GM13976 (cell line): Measurements from ENCODE around the gene TSKU.

Source experiments
- DNase-seq: peaks from one replicate; pipeline ENCODE4 v3.0.0; 2012; ENCODE audit warnings: low spot score
- in situ Hi-C: fragments of 300-500 bp; cut with MboI; formaldehyde crosslinking; loops from one replicate; pipeline ENCODE4 v1.12.0; 2022; ENCODE audit warnings: low sequenced_read_pairs, mixed read lengths, inconsistent platforms; ENCODE audit not compliant: unreplicated experiment
- TF ChIP-seq, protein P1 (sequence below): IDR thresholded peaks from 2 replicates; pipeline ENCODE4 v1.5.1; 2012; ENCODE audit warnings: borderline replicate concordance, mild to moderate bottlenecking; ENCODE audit not compliant: insufficient read depth; ENCODE audit errors: extremely low read depth, missing control alignments, control extremely low read depth

TSKU gene

DNA sequence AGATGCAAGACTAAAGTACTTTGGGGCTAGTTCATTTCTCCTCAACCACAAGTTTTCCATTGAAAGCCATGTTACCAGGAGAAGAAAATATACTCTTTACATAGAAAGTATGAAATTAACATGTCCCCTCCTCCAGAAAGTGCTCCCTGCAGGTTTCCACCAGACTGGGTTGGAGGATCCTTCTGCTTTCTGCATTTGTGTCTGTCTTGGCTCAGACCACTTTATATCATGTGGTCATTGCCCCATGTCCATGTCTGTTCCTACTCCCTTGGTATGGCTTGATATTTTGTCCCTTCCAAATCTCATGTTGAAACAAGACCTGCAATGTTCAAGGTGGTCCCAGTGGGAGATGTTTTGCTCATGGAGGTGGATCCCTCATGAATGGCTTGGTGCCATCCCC is 49.2 kb downstream of the TSKU start:
- in situ Hi-C loops: no loop called here
- TF ChIP-seq, protein P1, sequence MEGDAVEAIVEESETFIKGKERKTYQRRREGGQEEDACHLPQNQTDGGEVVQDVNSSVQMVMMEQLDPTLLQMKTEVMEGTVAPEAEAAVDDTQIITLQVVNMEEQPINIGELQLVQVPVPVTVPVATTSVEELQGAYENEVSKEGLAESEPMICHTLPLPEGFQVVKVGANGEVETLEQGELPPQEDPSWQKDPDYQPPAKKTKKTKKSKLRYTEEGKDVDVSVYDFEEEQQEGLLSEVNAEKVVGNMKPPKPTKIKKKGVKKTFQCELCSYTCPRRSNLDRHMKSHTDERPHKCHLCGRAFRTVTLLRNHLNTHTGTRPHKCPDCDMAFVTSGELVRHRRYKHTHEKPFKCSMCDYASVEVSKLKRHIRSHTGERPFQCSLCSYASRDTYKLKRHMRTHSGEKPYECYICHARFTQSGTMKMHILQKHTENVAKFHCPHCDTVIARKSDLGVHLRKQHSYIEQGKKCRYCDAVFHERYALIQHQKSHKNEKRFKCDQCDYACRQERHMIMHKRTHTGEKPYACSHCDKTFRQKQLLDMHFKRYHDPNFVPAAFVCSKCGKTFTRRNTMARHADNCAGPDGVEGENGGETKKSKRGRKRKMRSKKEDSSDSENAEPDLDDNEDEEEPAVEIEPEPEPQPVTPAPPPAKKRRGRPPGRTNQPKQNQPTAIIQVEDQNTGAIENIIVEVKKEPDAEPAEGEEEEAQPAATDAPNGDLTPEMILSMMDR: no peak
- DNase-seq: no peak

DNA sequence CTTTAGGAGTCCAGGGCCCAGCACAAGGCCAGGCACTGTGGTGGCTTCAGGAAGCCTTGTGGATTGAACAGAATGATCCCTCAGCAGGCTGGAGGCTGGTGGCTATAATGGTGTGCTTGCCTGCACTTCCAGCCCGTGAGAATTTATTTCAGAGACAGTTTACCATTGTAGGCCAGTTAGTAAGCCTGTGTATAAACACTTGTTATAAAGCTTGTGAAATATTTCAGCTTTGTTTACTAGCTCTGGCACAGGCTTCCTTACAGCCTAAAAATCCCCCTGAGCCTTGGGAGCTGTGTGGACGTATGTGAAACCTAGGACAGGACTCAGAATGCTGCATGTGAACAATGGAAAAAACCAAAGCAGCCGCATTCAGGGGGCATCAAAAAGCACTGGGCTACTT is 51.0 kb downstream of the TSKU start:
- in situ Hi-C loops: no loop called here
- TF ChIP-seq, protein P1: no peak
- DNase-seq: no peak

DNA sequence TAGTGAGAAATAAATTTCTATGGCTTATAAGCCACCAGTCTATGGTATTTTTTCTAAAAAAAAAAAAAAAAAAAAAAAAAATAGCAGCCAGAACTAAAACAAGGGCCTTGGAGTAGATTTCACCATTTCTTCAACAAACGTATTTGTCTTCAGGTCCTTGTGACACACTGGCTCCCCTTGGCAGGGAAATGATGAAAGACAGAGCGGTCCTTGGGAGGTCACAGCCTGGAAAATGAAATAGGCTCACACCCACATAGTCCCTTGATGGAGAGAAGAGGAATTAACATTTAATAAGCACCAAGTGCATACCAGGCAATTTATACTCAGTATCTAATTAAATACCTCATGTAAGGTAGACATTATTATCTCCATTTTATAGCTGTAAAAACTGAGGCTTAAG is 51.9 kb downstream of the TSKU start:
- DNase-seq: no peak
- TF ChIP-seq, protein P1: no peak
- in situ Hi-C loops: no loop called here

DNA sequence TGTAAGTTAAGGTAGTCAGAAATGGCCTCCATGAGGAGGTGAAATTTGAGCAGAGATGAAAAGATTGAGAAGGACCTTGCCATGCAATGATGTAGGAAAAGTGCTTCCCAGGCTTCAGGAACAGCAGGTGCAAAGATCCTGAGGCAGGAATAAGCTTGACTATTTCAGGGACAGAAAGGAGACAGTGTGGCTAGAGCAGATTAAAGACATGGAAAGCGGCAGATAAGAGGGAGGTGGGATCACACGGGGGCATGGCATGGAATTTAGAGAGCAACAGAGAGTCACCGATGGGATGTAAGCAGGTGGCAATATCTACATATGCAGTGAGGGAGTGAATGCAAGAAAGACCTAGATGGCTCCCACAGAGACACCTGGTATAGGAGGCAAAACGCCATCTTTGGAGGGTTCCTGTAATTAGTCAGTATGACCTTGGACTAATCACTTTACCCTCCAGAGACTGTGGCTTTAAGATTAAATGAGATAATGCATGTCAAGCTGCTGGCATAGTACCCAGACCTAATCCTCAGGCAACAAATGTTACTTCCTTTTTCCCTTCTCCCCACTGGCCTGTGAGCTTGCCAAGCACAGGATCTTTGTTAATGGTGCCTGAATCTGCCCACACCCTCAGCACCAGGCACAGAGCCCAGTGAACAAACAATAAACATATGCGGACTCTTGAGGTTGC is 52.9 kb downstream of the TSKU start:
- in situ Hi-C loops: no loop called here
- TF ChIP-seq, protein P1: no peak
- no peak for DNase-seq

DNA sequence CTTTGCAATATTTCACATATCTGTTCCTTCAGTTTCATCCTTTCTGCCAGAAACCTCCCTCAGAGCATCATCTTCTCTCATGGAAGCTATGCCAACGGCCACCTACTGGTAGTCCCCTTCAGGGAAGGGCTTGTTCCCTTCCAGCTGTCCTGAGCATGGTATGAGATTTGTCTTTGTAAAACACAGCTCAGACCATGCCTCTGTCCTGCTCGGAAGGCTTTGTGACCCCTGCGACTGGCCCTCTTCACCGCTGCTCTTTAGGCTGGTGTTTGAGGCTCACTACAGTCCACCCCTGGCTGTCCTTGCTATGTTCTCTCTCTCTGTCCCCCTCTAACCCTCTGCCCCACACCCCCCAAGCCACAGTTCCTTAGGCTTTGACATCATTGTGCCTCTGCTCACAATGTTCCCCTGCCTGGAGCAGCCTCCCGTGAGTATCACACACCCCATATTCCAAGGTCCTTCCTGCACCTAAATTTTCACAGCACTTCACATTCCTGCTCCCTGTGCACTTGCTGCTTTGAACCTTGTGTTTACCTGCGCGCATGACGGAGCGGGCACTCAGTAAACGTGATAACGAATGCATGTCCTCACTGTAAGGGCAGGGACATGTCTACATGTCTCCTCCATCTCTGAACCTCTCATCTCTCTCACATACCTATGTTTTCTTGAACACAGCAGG is 53.6 kb downstream of the TSKU start:
- in situ Hi-C loops: no loop called here
- DNase-seq: no peak
- TF ChIP-seq, protein P1: no peak

DNA sequence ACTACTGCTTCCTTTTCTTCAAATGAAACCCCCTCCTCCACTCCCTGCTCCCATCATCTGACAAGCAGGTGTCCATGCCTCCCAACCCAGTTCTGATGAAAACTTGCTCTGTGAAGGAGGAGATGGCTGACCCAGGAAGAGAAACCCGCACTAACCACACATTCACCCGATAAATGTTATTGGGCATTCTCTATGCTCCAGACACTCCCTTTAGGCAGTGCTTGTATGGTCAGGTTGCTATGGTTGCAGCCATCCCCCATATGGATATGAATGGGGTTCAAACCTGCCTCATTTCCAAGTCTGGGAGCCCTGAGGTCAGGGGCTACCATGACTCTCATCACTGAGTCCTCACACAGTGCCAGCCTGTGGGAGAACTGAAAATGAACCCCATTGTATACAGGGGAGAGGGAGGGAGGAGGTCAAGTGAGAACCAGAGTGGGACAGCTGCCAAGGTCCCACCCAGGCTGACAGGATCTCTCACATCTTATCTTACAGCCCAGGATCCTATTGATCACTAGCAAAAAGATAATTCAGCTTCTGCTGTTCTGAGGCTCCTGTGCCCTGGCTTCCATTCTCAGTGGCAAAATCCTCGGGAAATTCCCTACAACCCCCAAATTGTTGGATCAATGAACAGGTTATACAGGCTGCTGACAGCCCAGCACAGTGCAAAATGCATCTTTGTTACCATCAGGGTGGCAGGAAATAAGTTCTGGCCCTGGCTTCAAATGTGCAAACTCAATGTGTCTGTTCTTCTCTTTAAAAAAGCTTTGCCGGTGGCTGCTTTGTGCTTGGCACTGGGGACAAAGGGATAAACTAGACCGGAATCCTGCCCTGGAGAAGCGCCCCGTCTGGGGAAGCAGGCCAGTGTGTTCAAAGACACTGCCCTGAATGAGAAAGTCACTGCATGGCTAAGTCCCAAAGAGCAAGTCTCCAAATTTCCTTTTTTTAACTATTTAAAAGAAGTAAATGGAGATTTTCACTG is 54.8 kb downstream of the TSKU start:
- in situ Hi-C loops: no loop called here
- TF ChIP-seq, protein P1: no peak
- no peak for DNase-seq
